Transverse colon (tissue), 4 donors: ENCODE results near the gene FAM72C. TPM values are rescaled to one million over a fixed set of nuclear protein-coding genes. Genes with fewer than 3 reads are reported as not detected.
"Not testable (repeated sequence)": the region's sequence is repeated elsewhere in the genome, so short reads cannot be mapped to it uniquely, and the experiment has no call there.

Experiments used
- DNase-seq: peaks from one replicate; pipeline ENCODE4 v3.0.0-alpha.2; 2019
- H3K27ac ChIP-seq, 4 donors: fragments of 200-600 bp; sonication (generic); 2 replicates each; pipeline ENCODE4 v1.5.1; 2016 to 2018; ENCODE audit warnings: inconsistent platforms in 4 of 4
- H3K27me3 ChIP-seq: fragments of 200-600 bp; sonication (generic); 2 replicates; pipeline ENCODE4 v1.5.1; 2017; ENCODE audit warnings: inconsistent platforms
- H3K36me3 ChIP-seq, 4 donors: fragments of 200-600 bp; sonication (generic); 2 replicates each; pipeline ENCODE4 v1.5.1; 2017 to 2019; ENCODE audit warnings: inconsistent platforms in 4 of 4
- H3K4me1 ChIP-seq, 4 donors: fragments of 200-600 bp; sonication (generic); 2 replicates each; pipeline ENCODE4 v1.5.1; 2017 to 2020; ENCODE audit warnings: inconsistent platforms in 4 of 4
- H3K4me3 ChIP-seq, 4 donors: fragments of 200-600 bp; sonication (generic); 1 replicate in 1 of 4; 2 replicates in 3 of 4; pipeline versions ENCODE4 v1.5.1 to v1.6.1; 2017 to 2019; ENCODE audit warnings: inconsistent platforms in 4 of 4
- H3K9me3 ChIP-seq, 2 donors: fragments of 200-600 bp; sonication (generic); 2 replicates each; pipeline ENCODE4 v1.5.1; 2017 to 2019; ENCODE audit warnings: inconsistent platforms in 2 of 2
- WGBS, 2 donors: methylation state at CpG; one replicate each; pipeline ENCODE4 v1.1.5; 2018; ENCODE audit warnings: low coverage in 1 of 2; 5-methylcytosine and 5-hydroxymethylcytosine counted together
- in situ Hi-C, 4 donors: fragments of 200-750 bp; cut with MboI; loops; one replicate each; pipeline versions ENCODE4 v1.15.0 to v1.15.1; 2017; ENCODE audit warnings: low sequenced_read_pairs in 3 of 4, low pct_ligation_motif_present in 1 of 4, low pct_unique_long_range_greater_than_20kb in 1 of 4
- intact Hi-C: fragments of 100-400 bp; cut with DNase I; formaldehyde crosslinking; loops from one replicate; pipeline ENCODE4 v1.15.1; 2023; ENCODE audit warnings: low total_unique reads
- total RNA-seq, 4 donors: library from RNA; depleted of rRNA; stranded (reverse); fragments of >200 nt; gene quantifications; one replicate each; pipeline ENCODE4 v1.1.0, GENCODE V29; 2016

FAM72C gene
- total RNA-seq, 4 donors from 2014 or later = 0.41 TPM; not detected in 3

DNA sequence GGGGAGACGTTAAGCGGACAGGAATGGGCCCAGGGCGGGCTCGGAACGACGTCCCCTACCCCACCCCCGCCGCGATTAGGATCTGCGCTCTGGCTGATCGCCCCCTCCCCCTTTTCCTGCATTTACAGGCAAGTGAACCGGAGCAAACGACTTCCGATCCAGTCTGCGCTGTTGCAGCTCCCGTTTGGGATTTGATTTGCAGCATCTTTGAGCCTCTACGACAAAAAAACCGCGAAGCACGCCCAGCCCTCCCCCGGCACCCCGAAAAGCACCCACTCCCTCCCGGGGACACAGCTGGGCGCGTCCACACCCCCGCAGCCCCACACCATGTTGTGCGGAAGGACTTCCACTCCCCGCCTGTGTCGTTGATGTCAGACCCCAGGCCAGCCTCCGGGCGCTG, 2.6 kb upstream of the FAM72C start:
- H3K27ac ChIP-seq, H3K9me3 ChIP-seq, in situ Hi-C loops, intact Hi-C loops, H3K36me3 ChIP-seq, DNase-seq, H3K27me3 ChIP-seq, H3K4me1 ChIP-seq: not testable (repeated sequence)
- H3K4me3 ChIP-seq = peak overlapping the region in 1 of 4 donors; percentile 50
- no CpG with 5 or more reads among the region's 31 CpGs for WGBS, 2 donors

DNA sequence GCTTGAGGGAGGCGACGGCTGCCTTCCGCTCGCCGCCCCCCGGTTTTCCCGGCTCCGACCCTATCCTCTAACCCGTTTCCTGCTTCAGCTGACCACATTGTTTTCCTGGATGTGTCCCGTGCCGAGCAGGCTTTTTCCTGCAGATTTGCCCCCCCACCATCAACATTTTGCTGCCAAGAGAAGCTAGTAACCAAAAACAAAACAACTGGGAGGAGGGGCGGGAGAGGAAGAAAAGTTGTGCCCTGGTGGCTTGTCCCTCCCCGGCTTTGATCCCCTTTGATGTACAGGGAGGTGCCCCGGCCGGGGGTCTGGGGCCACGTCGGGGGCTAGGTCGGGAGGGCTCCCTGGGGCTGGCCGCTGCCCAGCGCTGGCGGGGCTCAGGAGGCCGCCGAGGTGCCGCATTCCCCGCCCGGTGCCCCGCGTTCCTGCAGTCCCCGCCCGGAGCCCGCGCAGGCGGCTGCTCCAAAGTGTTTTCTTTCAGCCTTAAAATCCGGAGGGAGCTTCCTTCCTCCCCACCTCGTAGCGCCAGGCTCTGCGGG, 2.2 kb upstream of the FAM72C start:
- peak overlapping the region in 2 of 4 donors; percentile 11 to 50 for H3K4me3 ChIP-seq

GRCh38 chr1:143972753-143973326, 1.1 kb upstream of the FAM72C start:
- H3K4me1 ChIP-seq, H3K27me3 ChIP-seq, H3K4me3 ChIP-seq, H3K36me3 ChIP-seq, H3K27ac ChIP-seq, H3K9me3 ChIP-seq, in situ Hi-C loops, DNase-seq, intact Hi-C loops: not testable (repeated sequence)
- WGBS, 2 donors = no CpG with 5 or more reads among the region's 48 CpGs

More for the DNA sequence above, 2.2 kb upstream of the FAM72C start:
- H3K27me3 ChIP-seq, intact Hi-C loops, H3K4me1 ChIP-seq, DNase-seq, in situ Hi-C loops, H3K9me3 ChIP-seq, H3K36me3 ChIP-seq: not testable (repeated sequence)
- peak overlapping the region in 1 of 4 donors; percentile 53 for H3K27ac ChIP-seq
- WGBS, 2 donors = 0% methylated on average over 2 of the region's 37 CpGs; no CpG with 5 or more reads in 1 of the 2 donors

- H3K36me3 ChIP-seq, H3K9me3 ChIP-seq, intact Hi-C loops, H3K4me1 ChIP-seq, DNase-seq, in situ Hi-C loops, H3K4me3 ChIP-seq, H3K27me3 ChIP-seq, H3K27ac ChIP-seq: not testable (repeated sequence)
- WGBS, 2 donors = no CpG with 5 or more reads among the region's 1 CpG
Measured at GRCh38 chr1:143965860-143966259, 5.9 kb downstream of the FAM72C start.

DNA sequence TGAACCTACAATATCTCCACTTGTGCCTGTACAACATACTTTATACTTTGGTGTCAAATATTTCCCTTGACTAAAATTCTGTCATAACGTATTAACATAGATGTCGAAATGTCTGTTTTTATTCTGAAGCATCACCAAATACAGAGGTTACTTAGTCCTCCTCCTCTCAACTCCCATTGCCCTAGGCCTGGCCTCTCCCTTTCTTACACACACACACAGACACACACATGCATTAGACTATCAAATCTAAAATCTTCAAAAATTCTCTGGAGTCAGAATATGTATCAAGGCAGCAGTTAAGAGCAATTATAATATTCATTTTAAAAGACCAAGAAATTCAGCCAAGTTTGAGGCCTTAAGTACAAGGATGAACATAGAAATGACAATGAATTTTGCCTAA, 7.5 kb downstream of the FAM72C start:
- H3K27ac ChIP-seq, in situ Hi-C loops, intact Hi-C loops, H3K9me3 ChIP-seq, H3K27me3 ChIP-seq, H3K4me3 ChIP-seq, H3K36me3 ChIP-seq, DNase-seq, H3K4me1 ChIP-seq: not testable (repeated sequence)
- WGBS, 2 donors = no CpG with 5 or more reads among the region's 2 CpGs

DNA sequence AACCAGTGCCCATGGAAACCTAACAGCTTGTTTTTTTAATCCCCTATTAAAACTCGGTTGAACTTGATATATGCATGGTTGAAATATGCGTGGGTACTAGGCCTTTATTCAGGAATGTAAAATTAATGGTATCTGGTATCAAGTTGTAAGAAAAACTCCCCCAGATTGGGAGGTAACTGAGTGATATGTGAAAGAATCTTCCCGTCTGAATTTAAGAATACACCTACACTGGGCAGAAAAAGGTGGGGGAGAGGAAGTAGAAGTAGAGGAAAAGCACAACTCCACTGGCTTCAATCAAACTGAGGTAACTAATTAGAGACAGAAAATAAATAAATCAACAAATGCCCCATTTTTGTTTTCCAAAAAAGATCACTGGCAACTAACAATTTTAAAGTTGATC, 15.9 kb downstream of the FAM72C start:
- H3K4me1 ChIP-seq, DNase-seq, H3K36me3 ChIP-seq, intact Hi-C loops, H3K27ac ChIP-seq, in situ Hi-C loops, H3K9me3 ChIP-seq, H3K27me3 ChIP-seq, H3K4me3 ChIP-seq: not testable (repeated sequence)
- WGBS, 2 donors = no CpG with 5 or more reads among the region's 3 CpGs

GRCh38 chr1:143952913-143953312, 18.9 kb downstream of the FAM72C start:
- H3K27me3 ChIP-seq, intact Hi-C loops, H3K27ac ChIP-seq, H3K4me3 ChIP-seq, DNase-seq, H3K36me3 ChIP-seq, H3K4me1 ChIP-seq, in situ Hi-C loops, H3K9me3 ChIP-seq: not testable (repeated sequence)
- WGBS, 2 donors = no CpG with 5 or more reads among the region's 1 CpG

DNA sequence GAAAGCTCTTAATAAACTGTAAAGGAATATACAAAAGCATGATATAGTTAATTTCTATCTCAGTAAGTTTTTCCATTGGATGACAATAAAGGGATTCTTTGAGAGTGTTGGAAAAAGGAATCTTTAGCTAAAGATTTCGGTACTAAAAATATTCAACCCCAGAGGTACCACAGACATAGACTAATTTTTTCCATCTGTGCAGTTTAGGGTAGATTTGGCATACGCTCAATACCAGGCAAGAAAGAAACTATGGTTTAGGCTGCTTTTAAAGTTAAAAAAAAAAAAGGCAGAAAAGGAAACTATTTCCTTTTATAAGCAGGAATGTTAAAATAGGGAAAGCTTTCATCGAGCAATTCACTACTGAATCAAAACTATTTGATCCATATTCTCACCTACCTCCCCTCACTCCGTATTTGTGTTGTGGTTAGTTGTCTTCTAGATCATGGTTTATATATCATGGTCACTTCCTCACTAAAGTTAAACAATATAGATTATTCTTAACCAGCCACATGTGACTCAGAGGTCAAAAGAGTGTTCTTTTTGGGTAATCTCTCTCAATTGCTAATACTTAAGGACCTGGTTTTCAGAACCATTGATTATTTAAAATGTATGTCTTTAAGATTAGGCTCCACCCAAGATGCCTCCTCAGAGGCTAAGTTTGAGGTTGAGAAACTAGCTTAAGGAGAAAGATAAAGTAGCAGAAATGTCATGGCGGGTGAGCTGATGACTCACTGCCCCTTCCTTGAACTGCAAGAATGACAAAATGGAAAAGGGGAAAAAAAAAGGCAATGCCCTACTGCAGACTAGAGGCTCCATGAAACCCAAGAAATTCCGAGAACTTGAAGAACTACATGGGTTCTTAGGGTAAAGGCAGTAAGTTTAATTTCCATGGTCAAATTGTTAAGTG, 20.0 kb downstream of the FAM72C start:
- H3K27ac ChIP-seq, in situ Hi-C loops, H3K4me1 ChIP-seq, H3K36me3 ChIP-seq, H3K4me3 ChIP-seq, intact Hi-C loops, DNase-seq, H3K27me3 ChIP-seq, H3K9me3 ChIP-seq: not testable (repeated sequence)
- no CpG with 5 or more reads among the region's 6 CpGs for WGBS, 2 donors

DNA sequence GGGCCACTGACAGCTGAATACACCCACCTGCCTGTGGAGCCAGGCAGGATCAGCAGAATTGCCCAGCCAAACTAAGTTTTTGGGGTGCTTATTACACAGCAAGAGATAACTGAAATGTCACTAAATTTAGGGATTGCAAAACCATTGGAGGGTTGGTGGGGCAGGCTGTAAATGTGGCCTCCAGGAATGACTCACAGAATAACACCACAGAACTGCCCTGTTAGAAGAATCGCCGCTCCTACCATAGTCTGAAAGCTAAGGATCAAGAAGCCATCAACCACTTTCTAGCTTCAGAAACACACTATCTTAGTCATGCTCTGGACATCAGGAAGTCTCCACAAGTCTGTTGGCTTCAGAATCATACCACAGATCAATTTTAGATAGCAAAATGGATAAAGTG, 24.0 kb downstream of the FAM72C start:
- DNase-seq, H3K4me3 ChIP-seq, H3K4me1 ChIP-seq, H3K27me3 ChIP-seq, in situ Hi-C loops, H3K27ac ChIP-seq, H3K36me3 ChIP-seq, H3K9me3 ChIP-seq, intact Hi-C loops: not testable (repeated sequence)
- WGBS, 2 donors = no CpG with 5 or more reads among the region's 2 CpGs

DNA sequence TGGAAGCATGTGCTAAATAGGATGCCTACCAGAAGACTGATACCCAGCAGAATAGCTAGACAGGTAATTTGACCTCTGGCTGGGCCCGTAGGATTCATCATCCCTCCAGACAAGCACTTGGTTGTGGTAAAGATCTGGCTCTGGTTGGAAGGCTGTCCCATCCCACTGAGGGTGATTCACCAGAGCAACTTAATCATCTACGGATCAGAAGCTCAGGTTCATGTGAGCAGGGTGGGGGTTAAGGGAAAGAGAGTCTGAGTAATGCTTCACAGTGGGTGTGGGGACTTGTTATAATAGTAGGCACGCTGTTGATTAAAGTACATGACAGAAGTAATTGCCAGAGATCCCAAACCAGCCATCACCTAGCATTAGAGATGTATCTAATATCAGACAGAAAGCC, 26.5 kb downstream of the FAM72C start:
- WGBS, 2 donors = no CpG with 5 or more reads among the region's 3 CpGs
- H3K9me3 ChIP-seq, H3K4me3 ChIP-seq, DNase-seq, intact Hi-C loops, in situ Hi-C loops, H3K27me3 ChIP-seq, H3K4me1 ChIP-seq, H3K36me3 ChIP-seq, H3K27ac ChIP-seq: not testable (repeated sequence)
